ENCODE measurements around the gene FNDC3B.

DNA sequence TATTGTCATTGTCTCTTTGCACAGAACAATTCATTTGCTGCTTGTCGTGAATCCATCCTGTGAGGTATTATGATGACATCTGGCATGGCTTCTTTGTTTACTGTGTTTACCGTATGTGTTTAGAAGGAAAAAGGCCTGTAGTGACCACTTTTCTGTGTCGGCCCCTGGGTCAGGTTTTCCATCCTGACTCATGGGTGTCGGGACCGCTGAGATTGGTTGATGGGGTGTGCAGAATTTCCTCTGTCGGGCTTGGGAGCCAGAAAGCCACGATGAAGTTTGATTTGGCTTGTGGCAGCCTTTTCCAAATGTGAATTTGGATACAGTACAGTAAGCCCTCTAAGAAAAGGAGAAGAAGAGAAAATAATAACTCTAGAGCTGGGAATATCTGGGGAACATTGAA, 113.5 kb downstream of the FNDC3B start:
- TF ChIP-seq, protein P1, sequence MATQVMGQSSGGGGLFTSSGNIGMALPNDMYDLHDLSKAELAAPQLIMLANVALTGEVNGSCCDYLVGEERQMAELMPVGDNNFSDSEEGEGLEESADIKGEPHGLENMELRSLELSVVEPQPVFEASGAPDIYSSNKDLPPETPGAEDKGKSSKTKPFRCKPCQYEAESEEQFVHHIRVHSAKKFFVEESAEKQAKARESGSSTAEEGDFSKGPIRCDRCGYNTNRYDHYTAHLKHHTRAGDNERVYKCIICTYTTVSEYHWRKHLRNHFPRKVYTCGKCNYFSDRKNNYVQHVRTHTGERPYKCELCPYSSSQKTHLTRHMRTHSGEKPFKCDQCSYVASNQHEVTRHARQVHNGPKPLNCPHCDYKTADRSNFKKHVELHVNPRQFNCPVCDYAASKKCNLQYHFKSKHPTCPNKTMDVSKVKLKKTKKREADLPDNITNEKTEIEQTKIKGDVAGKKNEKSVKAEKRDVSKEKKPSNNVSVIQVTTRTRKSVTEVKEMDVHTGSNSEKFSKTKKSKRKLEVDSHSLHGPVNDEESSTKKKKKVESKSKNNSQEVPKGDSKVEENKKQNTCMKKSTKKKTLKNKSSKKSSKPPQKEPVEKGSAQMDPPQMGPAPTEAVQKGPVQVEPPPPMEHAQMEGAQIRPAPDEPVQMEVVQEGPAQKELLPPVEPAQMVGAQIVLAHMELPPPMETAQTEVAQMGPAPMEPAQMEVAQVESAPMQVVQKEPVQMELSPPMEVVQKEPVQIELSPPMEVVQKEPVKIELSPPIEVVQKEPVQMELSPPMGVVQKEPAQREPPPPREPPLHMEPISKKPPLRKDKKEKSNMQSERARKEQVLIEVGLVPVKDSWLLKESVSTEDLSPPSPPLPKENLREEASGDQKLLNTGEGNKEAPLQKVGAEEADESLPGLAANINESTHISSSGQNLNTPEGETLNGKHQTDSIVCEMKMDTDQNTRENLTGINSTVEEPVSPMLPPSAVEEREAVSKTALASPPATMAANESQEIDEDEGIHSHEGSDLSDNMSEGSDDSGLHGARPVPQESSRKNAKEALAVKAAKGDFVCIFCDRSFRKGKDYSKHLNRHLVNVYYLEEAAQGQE (IDR thresholded peaks at IDR 0.05; ENCODE audit: low read depth): no peak
- TF ChIP-seq EP300 (IDR thresholded peaks at IDR 0.05; ENCODE audit: borderline replicate concordance) (no peak), ZBTB7A (IDR thresholded peaks at IDR 0.05; ENCODE audit: low read depth) (no peak), MAX (IDR thresholded peaks at IDR 0.05) (no peak)

All from Ishikawa (cell line).